ENCODE results near the gene STON2.

The STON2 gene

DNA sequence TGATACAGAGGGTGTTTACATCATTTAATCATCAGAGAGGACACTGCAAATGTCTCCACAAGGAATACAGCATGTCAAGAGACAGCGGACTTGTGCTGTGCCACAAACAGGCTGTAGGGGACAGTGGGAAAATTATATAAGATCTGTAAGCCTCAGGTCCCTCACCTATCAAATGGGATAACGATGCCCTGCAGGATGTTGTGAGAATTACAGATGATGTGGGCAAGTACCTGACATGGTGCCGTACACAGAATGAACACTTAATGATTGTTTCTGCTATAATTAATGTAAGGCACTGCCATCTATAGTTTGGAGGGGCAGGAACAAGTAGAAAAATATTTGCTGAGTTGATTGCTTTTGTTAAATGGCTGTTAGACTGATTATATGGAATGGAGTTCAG, 97.5 kb downstream of the STON2 start:
- no peak for DNase-seq (ENCODE audit: low read depth)

DNA sequence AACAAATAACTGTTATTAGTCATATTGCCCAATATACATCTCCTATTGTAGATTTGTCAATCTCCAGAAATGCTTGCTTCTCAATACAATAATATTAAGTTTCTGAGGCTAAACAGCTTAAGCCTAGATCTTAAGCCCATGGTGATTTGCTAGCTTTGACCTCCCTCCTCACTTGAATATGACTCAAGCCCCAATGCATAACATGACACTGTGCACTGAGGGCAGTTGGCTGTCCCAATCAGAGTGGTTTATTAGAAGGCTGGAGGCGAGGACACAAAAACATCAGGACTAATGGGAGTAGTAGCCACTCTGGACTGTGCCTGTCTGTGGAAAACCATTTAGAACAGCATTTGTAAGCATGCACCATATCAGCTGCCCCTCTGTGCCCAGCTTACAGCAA, 98.3 kb downstream of the STON2 start:
- no peak for DNase-seq (ENCODE audit: low read depth)

DNA sequence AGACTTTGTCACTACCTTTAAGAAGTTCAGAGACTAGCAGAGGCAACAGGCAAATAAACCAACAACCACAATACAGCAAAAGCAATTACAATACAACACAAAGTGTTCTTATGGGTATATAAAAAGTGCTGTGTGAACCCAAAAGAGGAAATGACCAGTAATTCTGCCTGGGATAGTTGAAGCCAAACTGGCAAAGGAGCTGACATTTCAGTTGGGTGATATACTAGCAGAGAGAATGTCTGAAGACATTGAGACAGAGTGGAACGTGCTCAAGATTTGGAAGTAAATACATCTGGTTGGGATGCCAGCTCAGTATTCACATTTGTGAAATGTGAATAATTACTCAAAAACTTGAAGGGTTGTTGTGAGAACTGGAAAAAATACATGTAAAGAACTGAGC, 98.8 kb downstream of the STON2 start:
- no peak for DNase-seq (ENCODE audit: low read depth)

DNA sequence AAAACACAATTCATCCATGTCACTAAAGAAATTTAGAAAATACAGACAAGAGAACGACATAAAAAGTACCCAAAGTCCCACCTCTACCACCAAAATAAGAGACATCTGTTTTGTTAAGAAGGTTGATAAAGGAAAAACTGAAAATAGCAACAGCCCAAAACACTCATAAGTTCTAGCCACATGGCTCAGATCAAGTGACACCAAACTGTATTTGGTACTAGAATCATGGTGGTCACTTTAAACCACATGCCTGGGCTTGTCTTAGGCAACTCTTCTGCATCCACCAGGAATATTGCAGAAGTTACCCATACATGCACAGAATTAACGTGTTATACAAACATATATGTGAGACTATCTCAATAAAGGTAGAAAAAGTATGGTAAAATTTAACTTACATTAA, 101.2 kb downstream of the STON2 start:
- no peak for DNase-seq (ENCODE audit: low read depth)

DNA sequence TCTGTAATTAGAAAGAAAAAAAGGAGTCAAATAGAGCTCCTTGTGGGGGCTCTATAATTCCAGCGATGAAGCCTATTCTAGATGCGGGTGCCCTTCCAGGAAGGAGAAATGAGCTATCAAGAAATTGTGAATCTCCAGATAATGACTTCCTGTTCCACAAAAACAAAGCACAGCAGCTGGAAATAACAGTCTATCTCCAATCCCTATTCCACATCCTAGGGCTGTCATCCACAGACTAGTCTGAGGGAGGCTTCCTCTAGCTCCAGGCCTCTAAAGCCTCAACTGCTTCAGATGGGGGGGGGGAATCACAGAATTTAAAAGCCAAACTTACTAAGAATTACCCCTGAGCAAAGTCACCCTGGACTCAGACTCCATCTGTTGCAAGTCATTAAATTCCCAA, 102.0 kb downstream of the STON2 start:
- no peak for DNase-seq (ENCODE audit: low read depth)

DNA sequence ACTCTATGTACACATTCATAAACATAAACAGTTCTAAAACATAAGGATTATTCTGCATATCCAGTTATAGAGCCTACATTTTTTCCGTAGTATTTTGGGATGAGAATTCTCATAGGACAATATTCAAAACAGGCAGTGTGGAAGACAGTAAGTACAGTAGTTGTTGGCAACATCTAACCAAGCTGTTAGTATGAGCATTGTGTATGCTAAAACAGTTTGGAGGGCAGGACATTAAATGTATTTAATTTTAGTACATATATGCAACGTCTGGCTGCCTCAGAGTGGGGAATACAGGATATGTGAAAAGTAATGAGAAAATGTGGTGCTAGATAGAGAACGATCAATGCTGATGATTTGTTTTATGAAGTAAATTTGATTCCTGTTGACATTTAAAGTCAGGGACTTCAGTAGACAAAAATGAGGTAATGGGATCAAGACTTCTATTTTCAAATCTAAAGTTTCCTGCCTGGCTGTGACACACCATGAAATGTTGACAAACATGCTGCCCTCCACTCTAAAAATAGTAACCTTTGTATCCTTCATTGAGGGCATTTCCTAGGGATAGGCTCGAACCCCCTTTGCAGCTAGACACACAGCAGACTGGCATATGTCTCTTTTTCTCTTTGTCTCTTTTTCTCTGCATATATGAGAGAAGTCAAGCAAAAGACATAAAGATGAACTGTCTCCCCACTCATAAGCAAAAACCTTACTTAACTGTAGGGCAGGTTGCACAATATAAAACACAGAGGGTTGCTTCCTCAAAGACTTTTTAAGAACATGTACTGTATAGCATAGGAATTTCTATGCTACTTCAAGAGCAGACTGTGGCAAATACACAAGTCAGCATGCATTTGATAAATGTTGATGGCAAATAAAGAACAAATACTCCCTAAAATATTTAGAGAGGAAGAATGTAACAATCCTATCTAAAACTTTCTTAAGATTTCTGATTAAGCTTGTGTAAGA, 103.9 kb downstream of the STON2 start:
- no peak for DNase-seq (ENCODE audit: low read depth)

DNA sequence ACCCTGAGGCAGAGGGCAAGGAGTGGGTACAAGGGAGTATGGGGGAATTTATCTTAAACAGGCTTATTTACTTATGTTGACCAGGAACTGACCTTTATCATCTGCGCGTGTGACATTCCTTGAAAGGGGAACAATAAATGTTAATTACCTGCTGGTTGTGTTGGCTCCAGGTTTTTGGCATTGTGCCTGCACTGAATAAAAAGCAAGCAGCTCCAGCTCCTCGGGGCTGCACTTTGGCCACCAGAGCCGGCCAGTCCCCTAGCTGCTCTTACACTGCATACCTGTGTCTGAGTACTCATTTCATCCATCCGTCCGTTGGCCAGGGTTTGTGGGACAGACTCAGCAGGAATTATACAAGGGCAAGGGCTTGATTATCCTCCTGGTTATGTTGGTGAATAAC, 110.6 kb downstream of the STON2 start:
- no peak for DNase-seq (ENCODE audit: low read depth)

DNA sequence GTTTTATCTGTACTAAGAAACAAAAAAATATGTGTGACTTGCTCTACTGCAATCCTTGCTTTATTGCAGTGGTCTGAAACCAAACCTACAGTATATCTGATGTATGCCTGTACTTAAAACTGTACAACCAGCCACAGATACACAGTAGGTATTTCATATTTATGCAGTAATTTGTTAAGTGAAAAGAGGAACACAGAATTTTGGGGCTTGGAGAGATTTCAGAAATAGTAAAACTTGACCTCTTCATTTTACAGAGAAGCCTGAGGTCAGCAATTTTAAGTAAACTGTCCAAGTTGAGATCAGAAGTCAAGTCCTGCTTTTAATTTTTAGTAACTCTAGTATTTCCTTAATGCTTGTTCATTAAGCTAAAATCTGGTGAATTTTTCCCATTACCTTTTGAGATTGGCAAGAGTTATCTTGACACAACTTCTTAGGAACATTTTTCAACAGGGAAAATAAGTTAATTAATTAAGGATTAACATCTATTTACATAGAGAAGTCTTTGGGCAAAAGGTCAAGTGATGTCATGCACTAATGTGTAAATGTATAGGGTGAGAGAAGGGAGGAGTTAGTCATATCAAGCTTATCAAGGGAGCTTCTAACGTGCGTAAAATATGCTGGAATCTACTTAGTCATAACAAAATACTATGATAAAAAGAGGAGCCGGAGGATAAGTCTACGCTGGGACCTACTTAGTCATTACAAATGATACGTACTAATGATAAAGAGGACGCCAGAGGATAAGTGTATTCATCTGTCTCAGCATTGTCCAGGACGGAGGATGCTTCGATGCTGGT, 113.4 kb downstream of the STON2 start:
- no peak for DNase-seq (ENCODE audit: low read depth)

DNA sequence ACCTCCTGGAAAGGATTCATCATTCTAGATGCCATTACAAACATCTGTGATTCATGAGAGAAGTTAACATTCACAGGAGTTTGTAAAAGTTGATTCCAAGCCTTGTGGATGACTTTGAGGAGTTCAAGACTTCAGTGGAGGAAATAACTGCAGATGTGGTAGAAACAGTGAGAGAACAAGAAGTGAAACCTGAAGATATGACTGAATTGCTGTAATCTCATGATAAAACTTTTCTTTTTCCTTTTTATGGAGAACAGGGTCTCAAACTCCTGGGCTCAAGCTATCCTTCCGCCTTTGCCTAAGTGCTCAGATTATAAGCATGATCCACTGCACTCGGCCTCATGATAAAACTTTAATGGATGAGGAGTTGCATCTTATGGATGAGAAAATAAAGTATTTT, 114.9 kb downstream of the STON2 start:
- no peak for DNase-seq (ENCODE audit: low read depth)

DNA sequence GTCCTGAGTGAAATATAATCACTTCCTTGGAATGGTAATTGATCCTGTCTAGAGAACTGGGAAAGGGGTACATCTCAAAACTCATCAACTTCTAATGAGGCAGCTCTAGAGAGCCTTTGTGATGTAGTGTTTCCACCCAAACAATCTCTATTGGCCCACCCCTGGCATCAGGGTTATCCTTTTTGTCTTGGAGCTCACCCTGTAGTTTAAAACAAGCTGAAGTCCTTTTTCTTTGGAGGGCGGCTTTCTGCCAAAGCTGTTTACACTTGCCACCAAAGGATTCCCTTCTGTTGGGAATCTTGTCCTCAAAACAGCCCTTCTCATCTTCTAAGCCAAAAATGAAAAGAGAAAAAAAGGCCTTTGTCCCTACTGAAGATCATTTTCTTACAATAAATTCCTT, 118.8 kb downstream of the STON2 start:
- DNase-seq (ENCODE audit: low read depth) = no peak

DNA sequence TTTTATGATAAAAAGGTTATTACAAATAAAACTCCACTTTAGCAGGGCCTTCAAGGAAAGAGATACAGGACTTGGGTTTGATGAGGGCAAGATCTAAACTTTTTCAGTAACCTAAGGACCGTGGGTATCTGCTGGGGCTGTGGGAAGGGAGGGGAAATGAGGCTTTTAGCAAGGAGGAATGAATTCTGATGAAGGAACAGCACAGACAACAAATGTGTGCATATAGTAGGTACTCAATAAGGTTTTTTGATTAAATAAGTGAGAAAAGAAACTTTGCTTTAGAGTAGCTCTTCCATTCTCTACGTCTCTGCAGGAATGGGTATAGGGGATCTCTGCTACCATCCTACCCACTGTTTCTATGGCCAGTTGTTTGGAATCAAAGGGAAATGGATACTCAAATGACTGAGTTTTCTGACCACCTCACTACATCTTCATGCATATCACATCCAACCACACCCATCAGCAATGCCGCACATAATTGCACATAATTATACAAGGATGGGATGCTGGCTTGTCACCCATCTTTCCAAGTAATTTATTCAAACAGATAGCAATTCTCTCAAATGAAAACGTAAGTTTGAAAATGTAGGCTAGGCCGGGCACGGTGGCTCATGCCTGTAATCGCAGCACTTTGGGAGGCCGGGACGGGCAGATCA, 119.9 kb downstream of the STON2 start:
- DNase-seq (ENCODE audit: low read depth) = no peak

DNA sequence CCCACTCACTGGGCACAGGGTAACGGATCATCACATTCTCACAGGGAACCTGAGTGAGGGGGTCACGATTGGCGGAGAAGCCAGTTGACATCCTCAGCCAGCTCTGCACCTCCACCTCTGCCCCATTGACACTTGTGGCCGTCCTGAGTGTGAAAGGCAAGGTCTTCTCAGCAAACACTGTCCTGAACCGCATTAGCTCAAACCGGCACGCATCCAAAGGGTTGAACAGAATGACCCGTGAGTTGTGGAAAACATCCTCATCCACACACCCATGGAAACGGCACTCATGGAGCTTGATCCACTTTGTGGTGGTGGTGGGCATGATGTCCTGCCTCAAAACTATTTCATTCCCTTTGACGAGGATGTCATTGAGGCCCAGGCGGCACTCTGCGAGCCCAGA, 123.0 kb downstream of the STON2 start:
- no peak for DNase-seq (ENCODE audit: low read depth)

DNA sequence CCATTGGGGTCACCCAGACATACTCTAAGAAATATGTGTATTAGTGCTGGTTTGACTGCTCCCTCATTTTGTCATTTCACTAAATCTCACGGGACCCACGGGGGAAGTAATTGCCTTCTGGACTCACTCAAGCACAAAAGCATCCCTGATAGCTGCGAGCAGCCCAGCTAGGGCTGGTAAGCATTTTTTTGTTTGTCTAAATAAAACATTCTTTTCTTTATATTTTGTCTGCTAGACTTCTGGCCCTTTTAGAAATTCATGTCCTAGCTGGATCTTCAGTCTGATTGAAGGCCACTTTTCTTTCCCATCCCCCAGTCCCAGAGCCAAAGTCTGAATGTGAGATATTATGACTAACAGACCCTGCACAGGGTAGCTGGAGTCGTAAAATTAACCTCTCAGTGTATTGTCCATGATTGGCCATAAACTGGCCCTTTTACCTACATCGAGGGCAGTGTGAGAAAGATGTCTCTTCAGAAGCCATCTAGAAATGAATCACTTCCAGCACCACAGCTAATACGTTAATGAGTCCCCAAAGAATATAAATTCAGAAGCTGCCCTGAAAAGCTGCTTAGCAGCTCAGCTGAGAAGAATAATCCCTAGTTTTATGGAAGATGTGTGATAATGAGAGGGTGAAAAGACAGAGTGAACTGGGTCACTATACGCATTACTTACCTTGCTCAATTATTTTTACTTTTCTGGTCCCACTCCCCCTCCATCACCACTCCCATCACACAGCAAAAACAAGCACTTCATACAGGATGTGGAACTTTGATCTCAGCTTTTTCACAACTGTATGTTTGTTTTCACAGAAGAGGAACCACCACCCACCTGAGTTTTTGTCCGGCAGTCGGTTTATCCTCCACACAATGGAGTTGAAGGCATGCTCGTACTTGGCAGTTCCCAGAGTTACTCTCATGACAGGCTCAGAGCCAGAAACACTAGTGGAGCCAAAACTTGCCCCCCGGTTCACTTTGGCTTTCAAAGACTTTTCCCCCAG, 123.8 kb downstream of the STON2 start:
- no peak for DNase-seq (ENCODE audit: low read depth)

DNA sequence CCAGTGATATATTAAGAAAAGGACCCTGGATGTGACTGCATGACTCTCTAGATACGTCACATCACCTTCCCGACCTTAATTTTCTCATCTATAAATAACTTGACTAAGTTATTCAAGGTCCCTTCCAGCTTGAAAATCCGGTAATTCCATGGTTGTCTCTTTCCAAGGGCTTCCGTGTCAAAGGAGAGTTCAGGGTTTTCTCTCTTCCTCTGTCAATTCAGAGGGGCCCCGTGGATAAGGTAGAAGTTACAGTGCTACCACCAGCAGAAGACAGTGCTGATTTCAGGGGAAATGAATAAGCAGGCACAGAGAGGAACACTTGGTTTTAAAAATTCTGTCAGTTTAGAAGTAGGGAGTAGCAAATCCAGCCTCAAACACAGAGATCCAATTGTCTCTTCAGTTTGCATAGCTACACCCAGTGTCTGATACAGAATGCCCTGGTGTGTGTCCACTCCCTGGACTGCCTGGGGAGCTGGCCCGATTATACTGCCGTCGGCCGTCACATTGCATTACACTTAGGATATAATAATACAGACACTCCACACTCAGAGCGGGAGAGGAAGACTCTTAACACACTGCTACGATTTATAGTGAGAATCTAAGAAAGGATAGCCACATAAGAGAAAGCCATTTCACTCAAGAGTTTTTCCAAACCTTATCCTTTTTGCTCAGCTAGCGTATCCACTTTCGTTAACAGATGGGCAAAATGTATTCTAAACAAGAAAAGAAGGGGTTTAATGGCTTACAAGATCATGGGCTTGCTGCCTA, 124.6 kb downstream of the STON2 start:
- DNase-seq (ENCODE audit: low read depth) = no peak

DNA sequence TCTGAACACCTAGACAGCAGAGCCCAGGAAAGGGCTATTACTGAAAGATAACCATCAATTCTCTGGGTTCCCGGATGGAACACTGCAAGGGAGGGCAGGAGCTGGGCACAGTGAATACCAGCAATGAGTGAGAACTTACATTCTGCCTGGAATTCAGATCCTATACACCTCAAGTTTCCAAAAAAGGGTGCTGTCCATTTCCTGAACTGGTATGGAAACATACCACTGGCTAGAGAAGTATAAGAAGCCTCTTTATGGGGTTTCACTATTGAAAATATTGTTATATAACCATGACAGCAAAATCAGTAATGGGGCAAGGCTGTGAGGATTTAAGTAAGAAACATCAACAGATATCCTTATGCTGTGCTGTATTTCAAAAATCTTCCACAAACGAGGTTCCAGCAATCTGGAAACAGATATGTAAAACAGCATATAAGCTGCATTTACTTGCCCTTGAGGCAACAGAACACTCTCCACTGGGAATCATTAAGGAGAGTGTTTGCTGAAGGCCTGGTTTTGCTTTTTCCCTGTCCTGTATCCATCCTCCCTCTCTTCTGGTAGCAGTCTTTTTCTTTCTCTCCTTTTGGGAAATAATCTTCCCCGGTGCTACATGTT, 126.1 kb downstream of the STON2 start:
- no peak for DNase-seq (ENCODE audit: low read depth)

DNA sequence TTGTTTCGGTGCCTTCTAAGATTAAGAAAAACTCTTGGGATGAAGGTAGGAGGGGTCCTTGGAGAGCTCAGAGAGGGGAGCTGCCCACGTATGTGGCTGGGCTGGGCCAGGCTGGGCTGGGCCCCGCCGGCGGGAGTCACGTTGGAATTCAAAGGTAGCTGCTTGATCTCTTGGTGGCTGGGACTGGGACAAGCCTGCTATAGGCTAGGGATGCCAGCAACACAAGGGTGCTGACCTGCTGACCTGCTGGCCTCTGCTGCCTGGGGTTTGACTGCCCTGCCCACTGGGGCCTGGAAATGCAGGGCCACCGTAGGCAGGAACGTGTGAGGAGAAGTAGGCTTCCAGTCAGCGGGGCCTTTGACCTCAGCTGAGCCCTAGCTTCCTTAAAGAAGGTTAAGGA, 126.6 kb downstream of the STON2 start:
- no peak for DNase-seq (ENCODE audit: low read depth)

DNA sequence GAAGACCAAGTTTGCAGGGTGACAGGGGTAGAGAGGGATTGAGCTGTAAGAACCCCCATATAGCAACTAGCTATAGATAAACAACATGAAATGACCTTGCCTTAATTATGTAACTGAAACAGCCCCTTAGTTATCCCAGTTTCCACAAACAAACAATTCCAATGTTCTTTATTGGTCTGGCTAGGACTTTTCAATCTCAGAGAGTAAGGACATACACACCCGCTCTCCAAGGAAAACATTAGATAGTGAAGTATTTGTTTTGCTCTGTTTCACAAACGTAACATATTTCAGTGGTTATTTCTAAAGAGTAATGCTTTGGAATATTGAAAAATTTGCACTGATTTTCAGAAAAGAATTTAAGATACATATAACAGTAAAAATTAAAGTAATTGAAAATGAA, 127.8 kb downstream of the STON2 start:
- no peak for DNase-seq (ENCODE audit: low read depth)

DNA sequence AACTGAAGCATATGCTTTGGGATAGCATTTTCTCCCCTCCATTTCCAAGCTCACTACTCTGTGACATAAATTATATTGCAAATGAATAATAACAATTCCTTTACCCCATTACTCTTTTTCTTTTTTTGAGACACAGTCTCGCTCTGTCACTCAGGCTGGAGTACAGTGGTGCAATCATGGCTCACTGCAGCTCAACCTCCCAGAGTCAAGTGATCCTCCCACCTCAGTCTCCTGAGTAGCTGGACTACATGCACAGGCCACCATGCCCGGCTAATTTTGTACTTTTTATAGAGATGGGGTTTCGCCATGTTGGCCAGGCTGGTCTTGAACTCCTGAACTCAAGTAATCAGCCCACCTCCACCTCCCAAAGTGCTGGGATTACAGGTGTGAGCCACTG, 130.1 kb downstream of the STON2 start:
- DNase-seq (ENCODE audit: low read depth) = no peak

DNA sequence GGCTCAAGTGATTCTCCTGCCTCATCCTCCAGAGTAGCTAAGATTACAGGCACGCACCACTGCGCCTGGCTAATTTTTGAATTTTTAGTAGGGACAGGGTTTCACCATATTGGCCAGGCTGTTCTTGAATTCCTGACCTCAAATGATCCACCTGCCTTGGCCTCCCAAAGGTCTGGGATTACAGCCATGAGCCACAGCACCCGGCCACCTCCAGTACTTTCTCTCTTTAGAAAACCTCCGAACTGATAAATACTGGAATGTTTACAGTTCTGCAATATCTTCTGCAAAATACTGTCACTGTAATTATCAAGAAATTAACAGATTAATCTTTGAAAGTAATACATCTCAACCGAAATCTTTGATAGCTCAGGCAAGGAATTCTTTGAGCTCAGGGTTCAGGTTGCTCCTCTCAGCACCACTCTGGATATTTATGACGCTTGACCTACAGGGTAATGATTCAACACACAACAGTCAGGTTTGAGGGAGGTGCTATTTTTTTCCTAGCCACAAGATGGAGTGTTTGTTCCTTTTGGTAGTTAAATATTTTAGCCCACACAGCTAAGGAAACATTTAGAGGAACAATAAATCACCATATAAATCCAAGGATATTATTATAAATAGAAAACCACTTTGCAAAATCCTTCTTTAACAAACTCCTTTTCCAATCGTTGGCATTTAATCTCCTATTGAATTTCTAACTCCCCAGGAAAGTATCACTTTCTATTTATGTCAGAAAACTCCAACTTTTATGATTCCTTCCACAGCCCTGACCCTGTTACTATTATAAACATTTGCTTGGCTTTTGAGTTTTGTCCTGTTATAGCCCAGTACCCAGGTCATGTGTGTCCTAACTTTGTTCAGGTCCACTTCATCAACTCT, 130.8 kb downstream of the STON2 start:
- DNase-seq (ENCODE audit: low read depth) = peak; percentile 60

Measured in non-pigmented ciliary epithelial cell (primary cell).